Gastroesophageal sphincter (tissue), 3 donors: ENCODE measurements around the gene OR5AN1.
"Not testable (repeated sequence)": the region's sequence is repeated elsewhere in the genome, so short reads cannot be mapped to it uniquely, and the experiment has no call there.

ENCODE experiments used
- POLR2A ChIP-seq, 2 donors: fragments of 450-650 bp; IDR thresholded peaks; one replicate each; pipeline ENCODE4 v1.6.1; 2017; ENCODE audit warnings: antibody characterized with exemption in 2 of 2, mild to moderate bottlenecking in 2 of 2, moderate library complexity in 1 of 2
- TF ChIP-seq, protein P1 (sequence below), 4 experiments: fragments of 200-600 bp in 2 of 4; fragments of 450-650 bp in 2 of 4; sonication (generic) in 1 of 4; IDR thresholded peaks; one replicate each; pipeline ENCODE4 v1.5.1; 2017 to 2019; ENCODE audit warnings: antibody characterized with exemption in 4 of 4, mild to moderate bottlenecking in 2 of 4, moderate library complexity in 2 of 4

DNA sequence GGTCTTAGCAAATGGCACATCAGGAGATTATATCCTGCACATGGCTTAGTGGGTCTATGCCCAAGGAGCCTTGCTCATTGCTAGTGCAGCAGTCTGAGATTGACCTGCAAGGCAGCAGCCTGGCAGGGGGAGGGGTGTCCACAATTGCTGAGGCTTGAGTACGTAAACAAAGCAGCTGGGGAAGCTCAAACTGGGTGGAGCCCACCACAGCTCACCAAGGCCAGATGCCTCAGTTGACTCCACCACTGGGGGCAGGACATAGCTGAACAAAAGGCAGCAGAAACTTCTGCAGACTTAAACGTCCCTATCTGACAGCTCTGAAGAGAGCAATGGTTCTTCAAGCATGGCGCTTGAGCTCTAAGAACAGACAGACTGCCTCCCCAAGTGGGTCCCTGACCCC, 13.6 kb downstream of the OR5AN1 start:
- TF ChIP-seq, protein P1, sequence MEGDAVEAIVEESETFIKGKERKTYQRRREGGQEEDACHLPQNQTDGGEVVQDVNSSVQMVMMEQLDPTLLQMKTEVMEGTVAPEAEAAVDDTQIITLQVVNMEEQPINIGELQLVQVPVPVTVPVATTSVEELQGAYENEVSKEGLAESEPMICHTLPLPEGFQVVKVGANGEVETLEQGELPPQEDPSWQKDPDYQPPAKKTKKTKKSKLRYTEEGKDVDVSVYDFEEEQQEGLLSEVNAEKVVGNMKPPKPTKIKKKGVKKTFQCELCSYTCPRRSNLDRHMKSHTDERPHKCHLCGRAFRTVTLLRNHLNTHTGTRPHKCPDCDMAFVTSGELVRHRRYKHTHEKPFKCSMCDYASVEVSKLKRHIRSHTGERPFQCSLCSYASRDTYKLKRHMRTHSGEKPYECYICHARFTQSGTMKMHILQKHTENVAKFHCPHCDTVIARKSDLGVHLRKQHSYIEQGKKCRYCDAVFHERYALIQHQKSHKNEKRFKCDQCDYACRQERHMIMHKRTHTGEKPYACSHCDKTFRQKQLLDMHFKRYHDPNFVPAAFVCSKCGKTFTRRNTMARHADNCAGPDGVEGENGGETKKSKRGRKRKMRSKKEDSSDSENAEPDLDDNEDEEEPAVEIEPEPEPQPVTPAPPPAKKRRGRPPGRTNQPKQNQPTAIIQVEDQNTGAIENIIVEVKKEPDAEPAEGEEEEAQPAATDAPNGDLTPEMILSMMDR (IDR thresholded peaks at IDR 0.05), result not testable (repeated sequence)
- TF ChIP-seq POLR2A (IDR thresholded peaks at IDR 0.05), result not testable (repeated sequence)
